Osteoblast (primary cell): Measurements from ENCODE around the gene CLEC16A. TPM values are rescaled to one million over a fixed set of nuclear protein-coding genes. Genes with fewer than 3 reads are reported as not detected.

Source experiments
- DNase-seq: peaks from one replicate; pipeline ENCODE4 v3.0.0; 2011; ENCODE audit warnings: low spot score, mixed read lengths; ENCODE audit not compliant: insufficient read length; ENCODE audit errors: missing footprints
- H2AFZ ChIP-seq: 2 replicates; pipeline ENCODE4 v1.6.0; 2011; ENCODE audit warnings: mild to moderate bottlenecking, low read length
- H3K27ac ChIP-seq: 2 replicates; pipeline ENCODE4 v1.5.1; 2011; ENCODE audit warnings: mild to moderate bottlenecking, low read depth, low read length, moderate library complexity
- H3K27me3 ChIP-seq: 2 replicates; pipeline ENCODE4 v1.6.0; 2012; ENCODE audit warnings: mild to moderate bottlenecking, control low read depth, inconsistent platforms, low read length, moderate library complexity; ENCODE audit not compliant: insufficient read depth
- H3K36me3 ChIP-seq: 2 replicates; pipeline ENCODE4 v1.5.1; 2011; ENCODE audit warnings: mild to moderate bottlenecking, low read length, control low read depth, moderate library complexity; ENCODE audit not compliant: insufficient read depth
- H3K4me1 ChIP-seq: 2 replicates; pipeline ENCODE4 v1.5.1; 2011; ENCODE audit warnings: mild to moderate bottlenecking, low read length, control low read depth, moderate library complexity; ENCODE audit not compliant: insufficient read depth
- H3K4me2 ChIP-seq: 2 replicates; pipeline ENCODE4 v1.6.0; 2011; ENCODE audit warnings: mild to moderate bottlenecking, low read length; ENCODE audit not compliant: insufficient read depth
- H3K4me3 ChIP-seq: fragments of 200-600 bp; sonication (generic); 3 replicates; pipeline ENCODE4 v1.5.1; 2012; ENCODE audit warnings: mild to moderate bottlenecking, low read length, inconsistent platforms; ENCODE audit not compliant: insufficient read depth
- H3K79me2 ChIP-seq: 2 replicates; pipeline ENCODE4 v1.6.0; 2012; ENCODE audit warnings: mild to moderate bottlenecking, low read length, control low read depth, inconsistent platforms; ENCODE audit not compliant: insufficient read depth
- H3K9me3 ChIP-seq: 2 replicates; pipeline ENCODE4 v1.5.1; 2011; ENCODE audit warnings: low read depth, low read length, control low read depth
- H4K20me1 ChIP-seq: 2 replicates; pipeline ENCODE4 v1.6.0; 2012; ENCODE audit warnings: mild to moderate bottlenecking, low read length, control low read depth; ENCODE audit not compliant: insufficient read depth
- CTCF ChIP-seq: IDR thresholded peaks from 2 replicates; pipeline ENCODE4 v1.5.1; 2011; ENCODE audit warnings: mild to moderate bottlenecking, low read depth, low read length, moderate library complexity; ENCODE audit errors: extremely low read depth
- total RNA-seq: library from RNA; depleted of rRNA; stranded (reverse); fragments of >200 nt; gene quantifications from 2 replicates; pipeline ENCODE4 v1.2.3, GENCODE V29; 2012

Gene CLEC16A
- total RNA-seq, 1 donor = 25.7 TPM

GRCh38 chr16:10929853-10930754 lies 14.3 kb upstream of the CLEC16A start:
- TF ChIP-seq CTCF = no peak
- no peak overlapping the region for H2AFZ ChIP-seq
- no peak overlapping the region for H3K4me3 ChIP-seq
- H3K4me2 ChIP-seq = no peak overlapping the region
- H3K36me3 ChIP-seq = peaks cover 43% of the 10 kb centered on the region
- DNase-seq = no peak
- no peak overlapping the region for H3K27ac ChIP-seq
- peaks cover 33% of the 10 kb centered on the region for H3K79me2 ChIP-seq
- no peaks in the 10 kb centered on the region for H3K9me3 ChIP-seq
- no peaks in the 10 kb centered on the region for H3K4me1 ChIP-seq
- peaks cover 49% of the 10 kb centered on the region for H4K20me1 ChIP-seq
- no peaks in the 10 kb centered on the region for H3K27me3 ChIP-seq

- peaks cover 55% of the 10 kb centered on the region for H4K20me1 ChIP-seq
- TF ChIP-seq CTCF = no peak
- peaks cover 36% of the 10 kb centered on the region for H3K36me3 ChIP-seq
- no peaks in the 10 kb centered on the region for H3K4me1 ChIP-seq
- peaks cover 39% of the 10 kb centered on the region for H3K79me2 ChIP-seq
- no peak overlapping the region for H2AFZ ChIP-seq
- no peaks in the 10 kb centered on the region for H3K9me3 ChIP-seq
- no peak overlapping the region for H3K4me2 ChIP-seq
- no peaks in the 10 kb centered on the region for H3K27me3 ChIP-seq
- no peak overlapping the region for H3K27ac ChIP-seq
- H3K4me3 ChIP-seq = no peak overlapping the region
- DNase-seq = no peak
Measured at GRCh38 chr16:10930755-10931093, 13.6 kb upstream of the CLEC16A start.

GRCh38 chr16:10931134-10931533 lies 13.2 kb upstream of the CLEC16A start:
- Histone ChIP-seq H3K27me3 (no peaks in the 10 kb centered on the region), H4K20me1 (peaks cover 57% of the 10 kb centered on the region), H3K79me2 (peaks cover 43% of the 10 kb centered on the region), H3K9me3 (no peaks in the 10 kb centered on the region), H3K4me3 (no peak overlapping the region), H3K27ac (no peak overlapping the region), H3K4me1 (no peaks in the 10 kb centered on the region), H3K36me3 (peaks cover 36% of the 10 kb centered on the region), H2AFZ (no peak overlapping the region), H3K4me2 (no peak overlapping the region)
- DNase-seq = no peak
- no peak for TF ChIP-seq CTCF

GRCh38 chr16:10931977-10932632 lies 12.3 kb upstream of the CLEC16A start:
- H3K79me2 ChIP-seq = peaks cover 53% of the 10 kb centered on the region
- H3K4me1 ChIP-seq = peaks cover 2% of the 10 kb centered on the region
- no peak overlapping the region for H2AFZ ChIP-seq
- no peak for TF ChIP-seq CTCF
- H3K4me3 ChIP-seq = no peak overlapping the region
- H3K9me3 ChIP-seq = no peaks in the 10 kb centered on the region
- no peaks in the 10 kb centered on the region for H3K27me3 ChIP-seq
- no peak overlapping the region for H3K4me2 ChIP-seq
- H4K20me1 ChIP-seq = peaks cover 63% of the 10 kb centered on the region
- no peak for DNase-seq
- peaks cover 31% of the 10 kb centered on the region for H3K36me3 ChIP-seq
- H3K27ac ChIP-seq = no peak overlapping the region
